Thyroid gland (tissue), 4 donors: ENCODE data around the gene SNX8. TPM values are rescaled to one million over a fixed set of nuclear protein-coding genes. Genes with fewer than 3 reads are reported as not detected.

Experiments
- DNase-seq, 2 donors: peaks; one replicate each; pipeline ENCODE4 v3.0.0-alpha.2; 2019
- H3K27ac ChIP-seq, 3 donors: fragments of 200-600 bp; sonication (generic); 1 replicate in 2 of 3; 2 replicates in 1 of 3; pipeline ENCODE4 v1.5.1; 2016 to 2019; ENCODE audit warnings: mild to moderate bottlenecking in 1 of 3, moderate library complexity in 1 of 3
- H3K27me3 ChIP-seq: fragments of 200-600 bp; sonication (generic); one replicate; pipeline ENCODE4 v1.5.1; 2019
- H3K36me3 ChIP-seq, 2 donors: fragments of 200-600 bp; sonication (generic); one replicate each; pipeline ENCODE4 v1.5.1; 2016 to 2019
- H3K4me1 ChIP-seq, 2 donors: fragments of 200-600 bp; sonication (generic); one replicate each; pipeline ENCODE4 v1.5.1; 2017 to 2019
- H3K4me3 ChIP-seq, 3 donors: fragments of 200-600 bp; sonication (generic); replicated peaks in 1 of 3; 1 replicate in 2 of 3; 2 replicates in 1 of 3; pipeline ENCODE4 v1.5.1; 2016; ENCODE audit warnings: mild to moderate bottlenecking in 1 of 3
- H3K9me3 ChIP-seq: fragments of 200-600 bp; sonication (generic); one replicate; pipeline ENCODE4 v1.5.1; 2017
- CTCF ChIP-seq, 6 experiments: fragments of 200-600 bp in 3 of 6; fragments of 450-650 bp in 3 of 6; sonication (generic) in 3 of 6; IDR thresholded peaks; one replicate each; pipeline ENCODE4 v1.5.1; 2016 to 2019; ENCODE audit warnings: antibody characterized with exemption in 6 of 6, mild to moderate bottlenecking in 2 of 6, inconsistent platforms in 1 of 6, moderate library complexity in 1 of 6
- POLR2A ChIP-seq, 2 donors: fragments of 450-650 bp; IDR thresholded peaks; one replicate each; pipeline ENCODE4 v1.6.1; 2017; ENCODE audit warnings: antibody characterized with exemption in 2 of 2, mild to moderate bottlenecking in 2 of 2, moderate library complexity in 1 of 2
- WGBS, 2 donors: methylation state at CpG; one replicate each; pipeline ENCODE4 v1.1.5; 2017; 5-methylcytosine and 5-hydroxymethylcytosine counted together
- intact Hi-C: fragments of 100-400 bp; cut with DNase I; formaldehyde crosslinking; loops from one replicate; pipeline ENCODE4 v1.15.1; 2023
- total RNA-seq, 4 donors: library from RNA; depleted of rRNA; stranded (reverse); fragments of >200 nt; gene quantifications; one replicate each; pipeline ENCODE4 v1.2.3, GENCODE V29; 2016

SNX8 gene
- total RNA-seq, 4 donors from 2014 or later = 12.0 to 40.5 (median 23.4) TPM

GRCh38 chr7:2230226-2230625, 84.0 kb downstream of the SNX8 start:
- Histone ChIP-seq H3K9me3 (no peaks in the 10 kb centered on the region), H3K4me1 (peaks cover 27 to 33% of the 10 kb centered on the region in 2 donors), H3K27me3 (no peaks in the 10 kb centered on the region), H3K27ac (no peak overlapping the region), H3K36me3 (peaks cover 6 to 9% of the 10 kb centered on the region in 2 donors), H3K4me3 (no peak overlapping the region)
- WGBS, 2 donors = 95% methylated on average over 8 of the region's 8 CpGs
- TF ChIP-seq CTCF (IDR thresholded peaks at IDR 0.05) (no peak), POLR2A (IDR thresholded peaks at IDR 0.05) (no peak)
- intact Hi-C loops = no loop called here
- DNase-seq = no peak

- Histone ChIP-seq H3K4me1 (peaks cover 31 to 40% of the 10 kb centered on the region in 2 donors), H3K36me3 (peaks cover 0 to 1% of the 10 kb centered on the region in 2 donors), H3K9me3 (no peaks in the 10 kb centered on the region), H3K27me3 (no peaks in the 10 kb centered on the region), H3K4me3 (no peak overlapping the region), H3K27ac (no peak overlapping the region)
- no peak for DNase-seq
- TF ChIP-seq CTCF (IDR thresholded peaks at IDR 0.05) = no peak
- no peak for TF ChIP-seq POLR2A (IDR thresholded peaks at IDR 0.05)
- WGBS, 2 donors = 80 to 97% methylated on average over 1 to 7 of the region's 7 CpGs
- intact Hi-C loops = no loop called here
Measured at GRCh38 chr7:2229467-2229866, 84.8 kb downstream of the SNX8 start.

GRCh38 chr7:2228921-2229320, 85.3 kb downstream of the SNX8 start:
- TF ChIP-seq POLR2A (IDR thresholded peaks at IDR 0.05) = no peak
- TF ChIP-seq CTCF (IDR thresholded peaks at IDR 0.05) = no peak
- Histone ChIP-seq H3K36me3 (no peaks in the 10 kb centered on the region), H3K27ac (no peak overlapping the region), H3K27me3 (no peaks in the 10 kb centered on the region), H3K9me3 (no peaks in the 10 kb centered on the region), H3K4me1 (peaks cover 36 to 45% of the 10 kb centered on the region in 2 donors), H3K4me3 (no peak overlapping the region)
- intact Hi-C loops = no loop called here
- no peak for DNase-seq
- WGBS, 2 donors = 87 to 91% methylated on average over 8 of the region's 8 CpGs

GRCh38 chr7:2227699-2228098, 86.5 kb downstream of the SNX8 start:
- intact Hi-C loops = no loop called here
- 88 to 90% methylated on average over 12 to 15 of the region's 15 CpGs for WGBS, 2 donors
- Histone ChIP-seq H3K27ac (peak overlapping the region in 1 of 3 donors; percentile 90), H3K4me1 (peaks cover 35 to 46% of the 10 kb centered on the region in 2 donors), H3K9me3 (no peaks in the 10 kb centered on the region), H3K27me3 (no peaks in the 10 kb centered on the region), H3K36me3 (no peaks in the 10 kb centered on the region), H3K4me3 (no peak overlapping the region)
- TF ChIP-seq CTCF (IDR thresholded peaks at IDR 0.05) (no peak), POLR2A (IDR thresholded peaks at IDR 0.05) (no peak)
- no peak for DNase-seq

GRCh38 chr7:2225830-2226229, 88.4 kb downstream of the SNX8 start:
- WGBS, 2 donors = 94 to 97% methylated on average over 13 of the region's 13 CpGs
- DNase-seq = no peak
- Histone ChIP-seq H3K27me3 (no peaks in the 10 kb centered on the region), H3K9me3 (no peaks in the 10 kb centered on the region), H3K4me3 (no peak overlapping the region), H3K27ac (peak overlapping the region; percentile 90 to 98 (median 95)), H3K4me1 (peaks cover 24 to 35% of the 10 kb centered on the region in 2 donors), H3K36me3 (peaks cover 5 to 8% of the 10 kb centered on the region in 2 donors)
- no peak for TF ChIP-seq CTCF (IDR thresholded peaks at IDR 0.05)
- TF ChIP-seq POLR2A (IDR thresholded peaks at IDR 0.05) = no peak
- intact Hi-C loops = no loop called here
